Urothelium cell line (cell line): Measurements from ENCODE around the gene MDM4.
"Not testable (repeated sequence)": the region's sequence is repeated elsewhere in the genome, so short reads cannot be mapped to it uniquely, and the experiment has no call there.

ENCODE experiments used
- DNase-seq: peaks from one replicate; pipeline ENCODE4 v3.0.0; 2011; ENCODE audit warnings: low spot score, mixed read lengths
- FAIRE-seq: peaks from 2 replicates; lab custom pipeline; 2011; peaks lifted over from hg19 to GRCh38; lab: Jason Lieb, UNC

Gene MDM4

GRCh38 chr1:204560002-204560401 lies 43.8 kb downstream of the MDM4 start:
- not testable (repeated sequence) for DNase-seq, FAIRE-seq

- DNase-seq, result peak; percentile 46
- FAIRE-seq, result no peak
Measured at GRCh38 chr1:204560590-204561150, 44.5 kb downstream of the MDM4 start.

GRCh38 chr1:204562075-204562990 lies 46.1 kb downstream of the MDM4 start:
- DNase-seq (no peak), FAIRE-seq (no peak)

GRCh38 chr1:204563307-204563706 lies 47.1 kb downstream of the MDM4 start:
- FAIRE-seq (no peak), DNase-seq (no peak)

DNA sequence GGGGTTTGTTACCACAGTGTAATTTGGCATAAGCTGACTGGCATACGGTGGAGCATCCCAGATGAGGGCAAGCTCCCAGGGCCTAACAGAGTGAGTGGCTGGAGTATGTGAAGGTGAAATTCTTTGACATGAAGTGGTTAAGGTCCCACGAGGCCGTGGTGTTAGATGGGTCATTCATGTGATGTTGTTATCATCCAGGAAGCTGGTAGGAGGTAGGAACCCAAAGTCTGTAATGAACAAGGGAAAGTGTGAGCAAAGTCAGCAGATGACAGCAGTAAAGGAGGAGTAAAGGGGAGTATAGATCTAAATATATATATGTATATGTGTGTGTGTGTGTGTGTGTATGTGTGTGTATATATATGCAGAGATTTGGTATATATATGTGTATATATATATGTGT lies 47.6 kb downstream of the MDM4 start:
- FAIRE-seq, result no peak
- DNase-seq, result no peak

- DNase-seq (no peak), FAIRE-seq (no peak)
Measured at GRCh38 chr1:204564835-204565234, 48.6 kb downstream of the MDM4 start.

DNA sequence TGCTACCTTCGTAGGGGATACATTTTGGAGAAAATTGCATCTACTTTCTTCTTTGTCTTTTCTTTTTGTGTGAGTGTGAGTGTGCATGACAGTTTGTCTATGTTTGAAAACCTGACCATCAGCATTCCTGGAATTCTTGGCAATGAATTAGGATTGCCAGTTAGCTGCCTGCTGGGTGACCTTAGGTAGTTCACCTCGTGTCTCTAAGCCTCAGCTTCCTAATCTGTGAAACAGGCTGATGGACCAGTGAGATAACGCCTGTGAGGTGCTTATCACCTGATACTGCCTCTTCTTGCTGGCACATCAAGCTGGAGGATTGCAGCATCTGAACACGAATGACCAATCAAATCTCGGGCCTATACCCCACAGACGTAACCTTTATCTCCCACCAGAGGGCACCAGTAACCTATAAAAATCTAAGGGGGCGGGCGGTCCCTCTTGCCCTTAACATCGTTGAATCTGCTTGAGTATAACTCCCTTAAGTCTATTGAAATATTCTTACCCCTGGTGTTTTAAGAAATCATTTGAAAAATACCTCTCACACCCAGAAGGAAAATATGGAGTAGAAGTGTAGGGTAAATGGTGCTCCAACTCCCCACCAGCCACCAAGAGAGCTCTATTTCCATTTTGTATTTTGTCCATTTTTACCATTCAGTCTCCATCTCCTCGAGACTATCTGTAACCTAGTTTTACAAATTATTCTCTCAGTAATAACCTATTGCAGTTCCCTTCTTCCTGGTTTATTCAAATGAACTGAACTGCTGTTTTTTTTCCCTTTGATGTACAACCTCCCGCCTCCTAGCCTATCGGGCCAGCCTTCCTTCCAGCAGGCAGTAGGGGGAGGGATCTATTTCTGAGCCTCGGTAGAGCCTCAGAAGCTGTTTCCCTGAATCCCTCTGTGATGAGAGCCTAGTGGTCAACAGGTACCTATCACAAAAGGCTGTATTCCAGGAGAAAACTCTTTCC lies 49.7 kb downstream of the MDM4 start:
- DNase-seq (peak; percentile 88), FAIRE-seq (no peak)

- no peak for FAIRE-seq
- DNase-seq, result no peak
Measured at GRCh38 chr1:204566583-204566955, 50.4 kb downstream of the MDM4 start.

DNA sequence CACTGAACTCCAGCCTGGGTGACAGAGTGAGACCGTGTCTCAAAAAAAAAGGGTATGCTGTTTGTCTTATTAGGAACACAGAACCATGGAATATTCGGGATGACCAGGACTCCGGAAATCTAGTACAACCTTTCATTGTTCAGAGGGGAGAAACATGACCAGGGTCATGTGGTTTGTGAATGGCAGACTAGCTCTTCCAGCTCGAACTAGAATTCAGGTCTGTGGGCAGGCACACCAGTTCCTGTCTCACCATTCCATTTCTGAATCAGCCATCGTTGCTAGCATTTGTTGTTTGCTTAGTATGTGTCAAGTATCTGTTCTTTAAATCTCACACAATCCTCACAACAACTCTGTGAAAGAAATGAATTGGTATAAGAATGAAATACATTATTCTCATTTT lies 50.9 kb downstream of the MDM4 start:
- FAIRE-seq, result no peak
- no peak for DNase-seq

DNA sequence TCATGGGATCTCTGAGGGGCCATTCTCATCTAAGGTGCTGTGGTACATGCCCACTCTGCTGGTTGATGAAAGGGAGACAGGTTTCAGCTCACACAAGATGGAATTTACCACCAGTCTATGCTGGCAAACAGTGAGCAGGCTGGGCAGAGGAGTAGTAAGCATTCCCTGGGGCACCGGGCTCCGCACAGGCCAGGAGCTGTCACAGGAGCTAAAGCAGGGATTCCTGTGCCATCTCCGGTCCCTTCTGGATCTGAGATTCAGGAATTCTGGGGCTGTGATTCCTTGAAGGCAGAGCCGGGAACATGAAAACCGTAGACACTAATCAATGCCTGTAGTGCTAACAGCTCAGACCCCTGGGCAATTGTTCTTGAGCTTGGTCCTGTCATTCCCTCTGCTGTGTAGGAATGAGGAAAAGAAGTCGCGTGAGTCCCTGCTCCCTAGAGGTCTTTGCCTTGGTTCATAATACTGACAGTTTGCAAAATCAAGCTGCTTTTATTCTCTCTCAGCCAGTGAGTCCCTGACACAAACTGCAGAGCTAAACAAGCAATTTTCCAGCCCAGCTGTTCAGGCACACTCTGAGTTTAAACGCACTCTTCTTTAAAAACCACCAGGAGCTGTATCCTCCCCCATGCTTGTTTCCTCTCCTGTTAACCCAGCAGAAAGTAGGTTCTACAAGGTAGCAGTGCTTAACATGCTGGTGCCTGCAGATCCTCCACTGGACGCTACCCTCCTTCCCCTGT lies 52.5 kb downstream of the MDM4 start:
- FAIRE-seq, result no peak
- DNase-seq, result no peak

- FAIRE-seq, result no peak
Measured at GRCh38 chr1:204569478-204569877, 53.3 kb downstream of the MDM4 start.

DNA sequence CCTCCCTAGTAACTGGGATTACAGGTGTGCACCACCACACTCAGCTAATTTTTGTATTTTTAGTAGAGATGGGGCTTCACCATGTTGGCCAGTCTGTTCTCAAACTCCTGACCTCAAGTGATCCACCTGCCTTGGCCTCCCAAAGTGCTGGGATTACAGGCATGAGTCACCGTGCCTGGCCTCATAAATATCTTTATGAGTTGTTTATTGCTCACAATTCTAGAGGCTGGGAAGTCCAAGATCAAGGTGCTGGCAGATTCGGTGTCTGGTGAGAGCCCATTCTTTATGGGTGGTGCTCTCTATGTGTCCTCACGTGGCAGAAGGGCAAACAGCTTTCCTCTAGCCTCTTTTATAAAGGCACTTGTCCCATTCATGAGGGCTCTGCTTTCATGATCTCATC lies 53.8 kb downstream of the MDM4 start:
- DNase-seq, FAIRE-seq: not testable (repeated sequence)

More at GRCh38 chr1:204569478-204569877, 53.3 kb downstream of the MDM4 start:
- DNase-seq, result no peak

DNA sequence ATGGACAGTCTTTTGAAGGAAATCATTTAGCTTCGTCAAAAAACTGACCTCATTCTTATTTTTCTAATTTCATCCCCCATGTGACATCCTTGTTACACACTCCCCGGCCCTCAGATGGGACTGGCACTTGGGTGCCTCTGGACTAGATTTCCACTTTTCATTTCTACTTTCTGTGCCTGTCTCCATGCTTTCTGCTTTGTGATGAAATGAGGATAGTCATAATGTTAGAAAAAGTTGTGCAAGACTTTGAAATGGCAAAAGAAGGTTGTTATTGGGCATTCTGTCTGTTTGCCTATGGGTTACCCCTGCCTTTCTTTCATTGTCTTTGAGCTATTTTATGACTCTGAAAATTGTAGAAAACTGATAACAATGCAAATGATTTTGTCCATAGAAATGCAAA lies 54.9 kb downstream of the MDM4 start:
- DNase-seq (no peak), FAIRE-seq (no peak)

GRCh38 chr1:204571631-204572030 lies 55.4 kb downstream of the MDM4 start:
- DNase-seq, result no peak
- FAIRE-seq, result no peak

DNA sequence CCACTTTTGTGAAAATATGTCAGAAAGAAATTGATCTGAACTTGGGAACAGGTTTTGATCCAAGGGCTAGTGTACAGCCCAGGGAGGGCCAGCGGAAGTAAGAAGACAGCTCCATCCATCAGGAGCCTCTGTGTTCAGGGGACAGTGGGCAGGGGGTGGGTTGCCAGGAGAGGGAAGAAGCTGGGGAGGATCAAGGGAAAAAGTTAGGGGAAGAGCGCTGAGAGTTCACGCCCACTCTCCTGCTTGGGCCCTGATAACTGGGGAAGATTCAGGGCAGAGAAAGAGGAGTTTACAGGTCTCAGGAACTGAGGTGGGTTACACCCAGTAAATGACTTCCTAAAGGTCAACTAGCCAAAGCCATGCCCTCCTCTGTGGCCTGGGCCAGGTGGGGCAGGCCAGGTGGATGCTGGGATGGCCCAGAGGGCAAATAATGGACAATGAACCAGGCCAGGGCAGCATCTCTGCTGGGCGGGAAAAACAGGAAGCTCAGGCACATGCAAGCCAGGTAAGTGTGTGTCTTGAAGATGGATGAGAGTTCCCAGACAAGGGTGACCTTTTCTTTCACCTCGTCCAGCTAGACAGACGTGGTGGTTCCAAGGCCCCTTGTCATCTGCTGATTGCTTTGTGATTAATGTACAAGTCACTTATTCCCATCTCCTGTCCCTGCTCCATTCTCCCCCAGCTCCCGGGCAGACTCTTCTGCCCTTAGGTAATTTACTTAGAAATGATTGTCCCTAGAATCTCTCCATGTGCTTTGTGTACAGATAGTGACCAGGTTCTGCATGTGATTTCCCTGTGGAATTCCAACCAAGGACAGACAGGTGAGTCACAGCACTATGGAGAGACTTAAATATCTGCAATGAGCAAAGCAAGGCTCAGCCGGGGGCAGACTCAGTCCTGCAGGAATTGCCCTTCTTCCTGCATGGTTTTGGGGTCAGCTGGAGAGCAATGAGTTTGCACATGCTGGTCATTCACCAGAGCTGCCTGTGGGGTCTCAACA lies 57.0 kb downstream of the MDM4 start:
- DNase-seq, result no peak

DNA sequence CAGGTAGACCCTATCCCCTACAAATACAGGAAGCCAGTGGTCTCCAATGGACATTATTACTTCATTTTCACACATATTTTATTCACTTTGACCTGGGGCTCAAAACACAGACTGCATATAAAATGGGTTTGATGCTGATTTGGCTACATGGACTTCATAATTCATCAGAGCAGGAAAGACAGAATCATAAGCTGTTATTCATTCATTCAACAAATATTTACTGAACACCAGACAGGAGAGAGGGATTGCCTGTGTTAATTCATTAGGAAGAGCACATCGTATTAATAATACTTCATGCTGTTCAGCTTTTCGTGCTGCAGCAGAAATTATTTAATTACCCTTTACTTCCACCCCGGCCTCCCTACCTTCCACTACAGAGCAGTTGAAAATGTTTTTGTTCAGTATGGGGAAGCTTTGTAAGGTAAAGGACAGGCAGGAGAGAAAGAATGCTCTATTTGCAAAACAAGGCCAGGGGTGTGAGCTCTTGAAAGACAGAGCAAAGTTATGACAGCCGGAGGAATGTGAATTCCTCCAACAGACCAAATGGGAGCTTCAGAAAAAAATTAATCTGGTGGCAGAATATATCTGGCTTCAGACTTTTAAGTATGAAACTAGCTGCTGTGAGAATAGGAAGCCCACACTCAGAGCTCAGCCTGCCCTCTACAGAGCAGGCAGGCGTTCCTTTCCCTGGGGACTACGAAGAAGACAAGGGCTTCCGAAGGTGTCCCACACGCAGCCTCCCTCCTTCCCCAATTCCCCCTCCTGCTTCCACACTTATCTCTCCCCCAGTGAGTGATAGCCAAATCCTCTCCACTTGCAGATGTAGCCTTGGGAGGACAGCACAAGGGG lies 58.0 kb downstream of the MDM4 start:
- DNase-seq (no peak), FAIRE-seq (no peak)

More for the DNA sequence above, 57.0 kb downstream of the MDM4 start:
- no peak for FAIRE-seq

DNA sequence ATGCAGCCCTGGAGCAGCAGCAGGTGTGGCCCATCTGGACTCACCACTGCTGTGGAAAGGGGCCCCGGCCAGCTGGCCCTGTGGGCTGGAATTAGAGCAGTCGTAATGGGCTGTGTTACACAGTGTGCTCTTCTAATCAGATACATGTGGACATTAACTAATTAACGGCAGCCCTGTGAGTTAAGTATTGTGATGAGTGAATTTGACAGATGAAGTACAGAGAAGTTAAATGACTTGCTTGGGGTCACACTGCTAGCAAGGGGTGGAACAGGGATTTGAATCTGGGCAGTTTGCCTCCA lies 58.6 kb downstream of the MDM4 start:
- no peak for DNase-seq

More for the DNA sequence above, 58.6 kb downstream of the MDM4 start:
- no peak for FAIRE-seq
